Loucy (cell line): Measurements from ENCODE around the gene LBP.

Experiments used
- H2AFZ ChIP-seq: fragments of 200-600 bp; sonication (generic); 2 replicates; pipeline ENCODE4 v1.6.0; 2016; ENCODE audit warnings: antibody characterized with exemption, mild to moderate bottlenecking, low read length, moderate library complexity
- H3F3A ChIP-seq: fragments of 200-600 bp; 2 replicates; pipeline ENCODE4 v1.6.0; 2016; ENCODE audit warnings: antibody characterized with exemption, low read depth, mild to moderate bottlenecking
- H3K27me3 ChIP-seq: fragments of 200-600 bp; sonication (generic); 2 replicates; pipeline ENCODE4 v1.6.1; 2014; ENCODE audit warnings: low read length, mild to moderate bottlenecking; ENCODE audit not compliant: insufficient read depth, poor library complexity, severe bottlenecking
- H3K36me3 ChIP-seq: fragments of 200-600 bp; sonication (generic); 2 replicates; pipeline ENCODE4 v1.6.1; 2016; ENCODE audit warnings: low read length; ENCODE audit not compliant: insufficient read depth
- H3K4me1 ChIP-seq: fragments of 200-600 bp; sonication (generic); 2 replicates; pipeline ENCODE4 v1.5.1; 2014; ENCODE audit warnings: low read length, mild to moderate bottlenecking; ENCODE audit not compliant: insufficient read depth, poor library complexity, severe bottlenecking
- H3K4me2 ChIP-seq: fragments of 200-600 bp; sonication (generic); 2 replicates; pipeline ENCODE4 v1.6.0; 2014; ENCODE audit warnings: antibody characterized with exemption, low read length, low read depth, mild to moderate bottlenecking; ENCODE audit not compliant: poor library complexity, severe bottlenecking
- H3K4me3 ChIP-seq: fragments of 200-600 bp; sonication (generic); 2 replicates; pipeline ENCODE4 v1.5.1; 2014; ENCODE audit warnings: low read length, mild to moderate bottlenecking, mixed read lengths; ENCODE audit not compliant: poor library complexity, severe bottlenecking
- H3K79me2 ChIP-seq: fragments of 200-600 bp; sonication (generic); 2 replicates; pipeline ENCODE4 v1.6.1; 2014; ENCODE audit warnings: low read length; ENCODE audit not compliant: insufficient read depth
- H3K9ac ChIP-seq: fragments of 200-600 bp; sonication (generic); 2 replicates; pipeline ENCODE4 v1.6.0; 2014; ENCODE audit warnings: mild to moderate bottlenecking, low read depth, low read length, moderate library complexity; ENCODE audit not compliant: poor library complexity, severe bottlenecking
- H3K9me2 ChIP-seq: fragments of 200-600 bp; sonication (generic); replicated peaks from 2 replicates; pipeline ENCODE4 v1.6.1; 2016; ENCODE audit warnings: low read depth, low read length, mixed read lengths
- H3K9me3 ChIP-seq: fragments of 200-600 bp; sonication (generic); 2 replicates; pipeline ENCODE4 v1.6.1; 2014; ENCODE audit warnings: mild to moderate bottlenecking, antibody characterized with exemption, low read length, low read depth; ENCODE audit not compliant: insufficient read depth
- H4K20me1 ChIP-seq: fragments of 200-600 bp; sonication (generic); 2 replicates; pipeline ENCODE4 v1.6.0; 2014; ENCODE audit warnings: antibody characterized with exemption, low read length, mild to moderate bottlenecking; ENCODE audit not compliant: insufficient read depth, poor library complexity, severe bottlenecking
- CTCF ChIP-seq: fragments of 200-600 bp; sonication (generic); conservative IDR thresholded peaks from 2 replicates; pipeline ENCODE4 v1.5.1; 2014; ENCODE audit warnings: mild to moderate bottlenecking, antibody characterized with exemption, low read length
- EZH2phosphoT487 ChIP-seq: fragments of 200-600 bp; IDR thresholded peaks from 2 replicates; pipeline ENCODE4 v1.6.1; 2018; ENCODE audit warnings: antibody characterized with exemption, mild to moderate bottlenecking, moderate library complexity, borderline replicate concordance

The LBP gene

GRCh38 chr20:38350879-38351775, 4.8 kb downstream of the LBP start:
- H3K9me3 ChIP-seq, result no peaks in the 10 kb centered on the region
- no peaks in the 10 kb centered on the region for H3K79me2 ChIP-seq
- no peaks in the 10 kb centered on the region for H3K27me3 ChIP-seq
- no peaks in the 10 kb centered on the region for H3K36me3 ChIP-seq
- H3K4me3 ChIP-seq, result no peak overlapping the region
- no peak overlapping the region for H3K4me2 ChIP-seq
- no peak overlapping the region for H3K9ac ChIP-seq
- H3F3A ChIP-seq, result no peaks in the 10 kb centered on the region
- H4K20me1 ChIP-seq, result no peaks in the 10 kb centered on the region
- TF ChIP-seq EZH2phosphoT487, result no peak
- no peaks in the 10 kb centered on the region for H3K4me1 ChIP-seq
- no peaks in the 10 kb centered on the region for H3K9me2 ChIP-seq
- no peak overlapping the region for H2AFZ ChIP-seq

- H2AFZ ChIP-seq, result no peak overlapping the region
- no peak for TF ChIP-seq CTCF
- TF ChIP-seq EZH2phosphoT487, result no peak
- no peak overlapping the region for H3K4me3 ChIP-seq
- no peaks in the 10 kb centered on the region for H3K9me3 ChIP-seq
- H3K36me3 ChIP-seq, result no peaks in the 10 kb centered on the region
- H3K79me2 ChIP-seq, result no peaks in the 10 kb centered on the region
- no peaks in the 10 kb centered on the region for H4K20me1 ChIP-seq
- H3K9ac ChIP-seq, result no peak overlapping the region
- no peaks in the 10 kb centered on the region for H3K27me3 ChIP-seq
- H3F3A ChIP-seq, result no peaks in the 10 kb centered on the region
- H3K4me2 ChIP-seq, result no peak overlapping the region
- H3K4me1 ChIP-seq, result no peaks in the 10 kb centered on the region
- H3K9me2 ChIP-seq, result no peaks in the 10 kb centered on the region
These were observed 7.0 kb downstream of the LBP start for GRCh38 chr20:38353316-38353715.

GRCh38 chr20:38354227-38354626, 7.9 kb downstream of the LBP start:
- H3K4me3 ChIP-seq, result no peak overlapping the region
- H3K36me3 ChIP-seq, result no peaks in the 10 kb centered on the region
- H2AFZ ChIP-seq, result no peak overlapping the region
- no peaks in the 10 kb centered on the region for H3F3A ChIP-seq
- no peaks in the 10 kb centered on the region for H3K79me2 ChIP-seq
- TF ChIP-seq EZH2phosphoT487, result no peak
- no peak for TF ChIP-seq CTCF
- no peaks in the 10 kb centered on the region for H4K20me1 ChIP-seq
- no peaks in the 10 kb centered on the region for H3K9me2 ChIP-seq
- H3K9ac ChIP-seq, result no peak overlapping the region
- H3K4me1 ChIP-seq, result no peaks in the 10 kb centered on the region
- H3K9me3 ChIP-seq, result no peaks in the 10 kb centered on the region
- no peaks in the 10 kb centered on the region for H3K27me3 ChIP-seq
- no peak overlapping the region for H3K4me2 ChIP-seq
